Inferior parietal cortex (tissue), 1 donor: Measurements from ENCODE around the gene DENND2C.

Experiments used
- DNase-seq: peaks from one replicate; pipeline ENCODE4 v3.0.0-alpha.2; 2016; ENCODE audit errors: extremely low spot score

The DENND2C gene

GRCh38 chr1:114669562-114670082 is at the start of gene DENND2C:
TSS of gene DENND2C (minus strand) at chr1:114670049. CDS start at chr1:114625984, 44,065 bp downstream.
- no peak for DNase-seq

GRCh38 chr1:114719424-114719787 is 49.6 kb upstream of the DENND2C start:
- no peak for DNase-seq

DNA sequence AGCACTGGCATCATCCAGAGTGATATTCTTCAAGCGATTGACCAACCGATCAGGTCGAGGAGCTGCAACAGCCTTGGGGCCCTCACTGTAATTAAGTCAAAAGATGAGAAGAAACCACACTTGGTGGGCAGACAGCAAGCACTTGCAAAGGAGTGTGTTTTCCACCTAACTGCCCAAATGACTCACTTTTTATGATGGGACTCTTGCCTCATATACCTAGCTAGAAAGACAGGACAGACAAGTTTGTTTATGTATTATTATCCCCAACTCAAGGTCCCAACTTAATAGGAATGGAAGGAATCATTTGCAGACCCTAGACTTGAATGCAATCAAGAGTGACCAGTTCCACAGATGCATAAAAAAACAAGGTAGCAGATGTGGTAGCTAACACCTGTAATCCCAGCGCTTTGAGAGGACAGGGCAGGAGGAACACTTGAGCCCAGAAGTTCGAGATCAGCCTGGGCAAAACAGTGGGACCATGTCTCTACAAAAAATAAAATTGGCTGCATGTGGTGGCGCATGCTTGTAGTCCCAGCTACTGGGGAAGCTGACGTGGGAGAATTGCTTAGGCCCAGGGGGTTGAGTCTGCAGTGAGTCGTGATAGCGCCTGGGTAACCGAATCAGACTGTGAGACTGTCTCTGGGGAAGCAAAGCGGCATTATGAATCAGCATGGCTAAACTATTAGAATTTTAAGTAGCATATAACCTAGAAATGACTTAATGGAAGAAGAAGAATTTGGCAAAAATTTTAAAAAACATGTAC is 49.0 kb upstream of the DENND2C start:
- no peak for DNase-seq

DNA sequence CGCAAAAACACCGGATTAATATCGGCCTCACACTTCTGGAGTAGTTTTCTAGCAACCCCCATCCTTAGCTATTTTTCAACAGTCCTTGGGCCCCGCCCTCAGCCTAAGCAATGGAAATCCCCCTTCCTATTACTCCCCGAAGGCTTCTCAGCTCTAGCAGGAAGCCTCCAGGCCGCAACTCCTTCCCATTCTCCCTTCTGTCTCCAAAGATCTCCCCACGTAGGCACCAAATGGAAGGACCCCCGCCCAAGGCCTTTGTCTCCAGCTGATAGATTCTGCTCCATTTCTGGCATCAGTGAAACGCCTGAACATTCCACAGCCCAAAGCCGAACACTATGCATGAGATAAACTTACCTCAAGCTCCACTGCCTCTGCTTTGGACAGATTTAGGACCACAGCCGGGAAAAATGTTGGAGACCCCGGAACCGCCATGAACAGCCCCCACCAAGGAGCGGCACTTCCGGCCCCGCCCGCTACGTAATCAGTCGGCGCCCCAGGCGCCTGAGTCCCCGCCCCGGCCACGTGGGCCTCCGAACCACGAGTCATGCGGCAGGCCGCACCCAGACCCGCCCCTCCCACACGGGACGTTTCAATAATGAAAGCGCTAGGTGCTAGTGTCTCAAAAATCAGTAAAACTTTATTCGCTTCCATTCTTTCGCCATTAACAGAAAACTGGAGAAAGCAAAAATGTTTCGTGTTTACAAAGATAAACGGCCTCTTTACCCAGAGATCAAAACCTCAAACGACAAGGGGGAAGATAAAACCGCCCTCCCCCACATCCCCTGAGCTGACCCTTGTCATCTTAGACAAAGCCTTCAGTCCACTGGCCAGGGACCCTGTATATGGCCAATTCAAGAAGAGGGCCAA is 46.7 kb upstream of the DENND2C start, which contains the start of gene NRAS:
Gene NRAS, minus strand, starts transcription at position 468 of the 867 bp plus-strand sequence. CDS start 611 bp downstream, outside the sequence.
- peak; percentile 92 for DNase-seq

- DNase-seq: no peak
Observed at GRCh38 chr1:114715952-114716303, 46.1 kb upstream of the DENND2C start.

DNA sequence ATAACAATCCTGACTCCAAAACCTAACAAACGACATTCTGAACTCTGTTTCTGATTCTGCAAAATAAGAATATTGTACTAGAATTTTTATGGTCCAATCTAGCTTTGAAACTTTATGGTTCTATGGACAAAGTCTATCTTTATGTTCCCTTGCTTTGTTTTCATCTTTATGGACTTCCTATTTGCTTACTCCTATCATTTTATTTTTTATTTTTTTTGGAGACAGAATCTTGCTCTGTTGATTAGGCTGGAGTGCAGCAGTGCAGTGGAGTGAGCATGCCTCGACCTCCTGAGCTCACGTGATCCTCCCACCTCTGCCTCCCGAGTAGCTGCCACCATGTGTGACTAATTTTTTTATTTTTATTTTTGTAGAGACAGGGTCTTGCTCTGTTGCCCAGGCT is 43.1 kb upstream of the DENND2C start:
- no peak for DNase-seq

GRCh38 chr1:114710360-114710759 is 40.5 kb upstream of the DENND2C start:
- no peak for DNase-seq

DNA sequence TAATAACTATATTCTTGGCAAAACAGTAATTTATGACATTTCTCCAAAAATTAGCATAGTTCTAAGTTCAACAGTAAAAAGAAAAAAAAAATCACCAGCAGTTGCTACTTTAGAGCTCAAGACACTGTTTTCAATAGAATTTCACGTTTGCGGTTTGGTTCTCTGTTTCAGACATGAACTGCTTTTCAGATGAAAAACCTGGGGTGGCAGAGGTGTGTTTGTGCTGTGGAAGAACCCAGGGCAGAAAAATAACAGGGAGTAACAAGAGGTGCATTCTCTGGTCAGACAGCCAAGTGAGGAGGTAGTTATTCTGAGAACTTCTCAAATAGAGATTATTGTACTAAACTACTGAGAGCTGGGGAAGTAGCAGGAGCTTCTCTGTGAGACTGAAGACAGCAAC is 37.8 kb upstream of the DENND2C start:
- no peak for DNase-seq

- no peak for DNase-seq
Observed at GRCh38 chr1:114703242-114703641, 33.4 kb upstream of the DENND2C start.

DNA sequence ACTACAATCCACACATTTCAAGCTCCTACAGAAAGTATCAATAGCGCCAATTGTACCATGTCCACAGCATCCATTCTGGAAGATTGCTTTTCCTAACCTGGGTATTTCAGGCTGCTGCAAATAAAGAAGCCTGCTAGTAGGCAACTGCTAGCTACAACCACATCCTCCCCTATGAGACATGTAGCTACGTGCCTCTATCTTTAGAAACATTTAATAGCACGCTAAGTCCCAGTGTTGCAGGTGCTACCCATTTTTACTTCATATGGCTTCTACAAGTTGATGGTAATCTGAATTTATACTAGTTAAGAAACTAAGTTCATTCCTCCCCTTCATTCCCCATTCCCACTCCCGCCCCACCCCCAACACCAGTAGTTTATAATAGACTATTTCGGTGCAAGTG is 32.9 kb upstream of the DENND2C start:
- DNase-seq: no peak

DNA sequence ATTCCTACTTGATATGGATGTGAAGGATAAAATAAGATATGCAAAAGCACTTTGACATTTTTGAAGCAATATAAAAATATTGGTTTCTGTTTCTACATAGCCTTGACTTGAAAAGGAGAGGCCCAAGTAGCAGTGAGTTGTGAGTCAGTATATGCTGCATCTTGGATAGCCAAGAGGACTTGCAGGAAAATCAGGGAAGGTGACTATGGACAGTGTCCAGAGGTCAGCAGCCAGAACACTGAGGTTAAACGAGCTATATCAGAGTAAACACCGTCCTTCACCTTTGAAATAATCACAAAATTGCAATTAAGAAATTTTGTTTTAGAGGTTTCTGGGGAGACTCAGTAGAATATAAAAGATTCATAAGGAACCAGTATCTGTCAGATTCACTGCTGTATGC is 32.1 kb upstream of the DENND2C start:
- no peak for DNase-seq

GRCh38 chr1:114700036-114700600 is 30.3 kb upstream of the DENND2C start:
- DNase-seq: no peak

DNA sequence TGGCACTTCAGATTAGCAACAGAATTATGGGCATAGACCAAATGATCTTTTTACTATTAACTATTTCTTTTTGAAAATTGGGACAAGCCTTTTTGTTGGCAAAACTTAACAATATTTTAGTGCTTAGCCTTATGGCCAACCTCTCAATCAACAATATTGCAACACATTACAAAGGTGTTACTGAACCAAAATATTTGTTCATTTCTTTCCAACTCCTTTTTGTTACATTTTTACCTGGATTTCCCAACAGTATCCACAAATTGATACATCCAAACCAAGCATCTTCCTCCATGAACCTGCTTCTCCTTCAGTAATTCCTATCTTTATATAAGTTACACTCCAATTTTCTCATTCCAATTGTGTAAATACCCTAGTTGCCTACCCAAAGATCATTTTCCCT is 27.0 kb upstream of the DENND2C start:
- DNase-seq: no peak

DNA sequence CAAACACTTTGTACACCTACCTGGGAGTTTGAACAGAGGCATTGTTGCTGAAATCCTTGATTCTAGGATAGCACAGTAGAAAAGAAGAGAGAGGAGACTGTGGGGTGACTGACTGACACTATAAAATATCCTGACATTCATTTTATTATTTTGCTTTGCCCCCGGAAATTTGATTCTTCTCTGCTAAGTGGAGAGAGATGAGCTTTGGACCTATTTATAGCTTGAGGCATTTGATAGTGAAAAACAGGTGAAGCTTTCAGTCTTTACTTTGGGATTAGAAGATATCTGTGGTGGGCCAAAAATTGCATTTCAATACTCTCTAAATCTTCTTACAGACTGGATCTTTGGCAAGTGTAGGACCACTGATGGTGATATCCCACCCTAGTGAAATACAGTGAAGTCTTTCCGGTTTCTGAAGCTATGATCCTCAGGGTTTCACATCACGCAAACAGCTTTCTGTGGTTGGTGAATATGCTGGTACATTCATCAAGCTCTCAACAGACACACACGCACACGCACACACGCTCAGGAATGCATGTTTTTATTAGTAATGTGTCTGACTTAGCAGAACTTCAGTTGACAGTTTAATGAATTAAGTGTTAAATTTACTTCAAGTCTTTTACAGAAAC is 25.7 kb upstream of the DENND2C start, which contains the start of gene AMPD1:
Gene AMPD1, minus strand, starts transcription at position 117 of the 629 bp plus-strand sequence. Its CDS starts 75 bp downstream, at position 42.
- DNase-seq: no peak

GRCh38 chr1:114694540-114695310 is 24.9 kb upstream of the DENND2C start:
- DNase-seq: no peak

- no peak for DNase-seq
Observed at GRCh38 chr1:114692947-114693346, 23.1 kb upstream of the DENND2C start.

DNA sequence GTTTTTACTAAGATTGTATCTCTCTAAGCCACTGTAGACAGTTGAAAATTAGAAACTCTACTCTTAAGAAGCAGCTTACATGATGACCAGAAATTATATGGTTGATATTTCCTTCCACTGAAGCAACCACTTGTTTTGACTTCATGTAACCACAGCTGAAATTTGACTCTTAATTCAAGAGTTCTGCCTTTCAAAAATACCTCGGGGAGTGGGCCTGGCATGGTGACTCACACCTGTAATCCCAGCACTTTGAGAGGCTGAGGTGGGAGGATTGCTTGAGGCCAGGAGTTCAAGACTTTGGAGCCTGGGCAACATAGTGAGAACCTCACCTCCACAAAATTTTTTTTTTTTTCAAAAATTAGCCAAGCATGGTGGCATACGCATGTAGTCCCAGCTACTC is 21.2 kb upstream of the DENND2C start:
- no peak for DNase-seq

- DNase-seq: no peak
Observed at GRCh38 chr1:114690148-114690547, 20.3 kb upstream of the DENND2C start.

- no peak for DNase-seq
Observed at GRCh38 chr1:114688526-114688925, 18.7 kb upstream of the DENND2C start.

GRCh38 chr1:114685851-114686250 is 16.0 kb upstream of the DENND2C start:
- no peak for DNase-seq

DNA sequence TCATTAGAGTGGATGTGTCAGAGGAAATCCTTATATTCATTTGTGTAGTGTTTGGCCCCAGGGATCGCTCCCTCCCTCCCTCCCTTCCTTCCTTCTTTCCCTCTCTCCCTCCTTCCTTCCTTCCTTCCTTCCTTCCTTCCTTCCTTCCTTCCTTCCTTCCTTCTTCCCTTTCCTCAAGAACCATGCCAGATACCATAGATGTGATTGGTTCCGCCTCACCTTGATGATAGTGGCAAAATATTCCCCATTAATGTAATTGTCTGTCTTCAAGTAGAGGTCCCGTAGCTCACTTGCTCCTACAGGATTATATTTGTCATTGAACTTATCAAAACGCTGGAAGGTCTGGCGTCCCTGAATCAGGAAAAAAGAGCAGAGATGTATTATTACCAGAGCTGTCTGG is 7.8 kb upstream of the DENND2C start:
- no peak for DNase-seq
